Neural progenitor cell (in vitro differentiated cells): ENCODE measurements around the gene SEPTIN6.

Experiments used
- CTCF ChIP-seq: fragments of 200-600 bp; sonication (generic); IDR thresholded peaks from 2 replicates; pipeline ENCODE4 v1.5.1; 2017; ENCODE audit warnings: antibody characterized with exemption, mild to moderate bottlenecking
- EZH2 ChIP-seq: fragments of 200-600 bp; sonication (generic); IDR thresholded peaks from 2 replicates; pipeline ENCODE4 v1.6.1; 2017; ENCODE audit warnings: antibody characterized with exemption, mild to moderate bottlenecking, moderate library complexity
- EZH2phosphoT487 ChIP-seq: fragments of 200-600 bp; sonication (generic); IDR thresholded peaks from 2 replicates; pipeline ENCODE4 v1.6.1; 2017; ENCODE audit warnings: antibody characterized with exemption

GRCh38 chrX:119690921-119691716 lies 1.8 kb downstream of the SEPTIN6 start:
- TF ChIP-seq CTCF (no peak), EZH2 (no peak), EZH2phosphoT487 (no peak)
